ENCODE measurements around the gene KLHL24. TPM values are rescaled to one million over a fixed set of nuclear protein-coding genes. Genes with fewer than 3 reads are reported as not detected.
"Not testable (repeated sequence)": the region's sequence is repeated elsewhere in the genome, so short reads cannot be mapped to it uniquely, and the experiment has no call there.

The KLHL24 gene
- total RNA-seq, 2 experiments from 2014 or later = 8.0 to 9.2 TPM

GRCh38 chr3:183618542-183618941, 16.9 kb upstream of the KLHL24 start:
- CTCF ChIA-PET = interaction anchor here (1.0 kb wide), 1 partner anchor 12 kb away, joined by 3 read pairs; no protein-coding TSS in a partner anchor
- Mint-ChIP-seq H3K4me1 (ENCODE audit: low read depth) (no peaks in the 10 kb centered on the region), H3K27ac (no peak overlapping the region), H3K9me3 (ENCODE audit: insufficient read depth) (no peaks in the 10 kb centered on the region), H3K4me3 (no peak overlapping the region), H3K27me3 (ENCODE audit: low read depth) (peaks cover 8% of the 10 kb centered on the region), H3K36me3 (ENCODE audit: low read depth) (no peaks in the 10 kb centered on the region)
- DNase-seq (no peak), ATAC-seq (no peak)
- POLR2A ChIA-PET = no interaction called here

- POLR2A ChIA-PET = no interaction called here
- no peak for DNase-seq
- peaks cover 3% of the 10 kb centered on the region for H3K27me3 Mint-ChIP-seq (ENCODE audit: low read depth)
These were observed 16.4 kb upstream of the KLHL24 start for GRCh38 chr3:183619010-183619409.

GRCh38 chr3:183619624-183620251, 15.7 kb upstream of the KLHL24 start:
- no peaks in the 10 kb centered on the region for H3K4me1 Mint-ChIP-seq (ENCODE audit: low read depth)
- peaks cover 6% of the 10 kb centered on the region for H3K27me3 Mint-ChIP-seq (ENCODE audit: low read depth)
- CTCF ChIA-PET = interaction anchor here (1.0 kb wide), 1 partner anchor 13 kb away, joined by 3 read pairs; no protein-coding TSS in a partner anchor
- no peaks in the 10 kb centered on the region for H3K36me3 Mint-ChIP-seq (ENCODE audit: low read depth)
- H3K9me3 Mint-ChIP-seq (ENCODE audit: insufficient read depth) = no peaks in the 10 kb centered on the region
- H3K27ac Mint-ChIP-seq = no peak overlapping the region
- H3K4me3 Mint-ChIP-seq = no peak overlapping the region
- DNase-seq (no peak), ATAC-seq (no peak)
- POLR2A ChIA-PET = no interaction called here

More at GRCh38 chr3:183619010-183619409, 16.4 kb upstream of the KLHL24 start:
- Mint-ChIP-seq H3K9me3 (ENCODE audit: insufficient read depth) (no peaks in the 10 kb centered on the region), H3K36me3 (ENCODE audit: low read depth) (no peaks in the 10 kb centered on the region), H3K4me1 (ENCODE audit: low read depth) (no peaks in the 10 kb centered on the region), H3K27ac (no peak overlapping the region), H3K4me3 (no peak overlapping the region)
- CTCF ChIA-PET = interaction anchor here (1.0 kb wide), 1 partner anchor 13 kb away, joined by 3 read pairs; no protein-coding TSS in a partner anchor
- no peak for ATAC-seq

- ChIA-PET POLR2A (no interaction called here), CTCF (no interaction called here)
- no peaks in the 10 kb centered on the region for H3K4me1 Mint-ChIP-seq (ENCODE audit: low read depth)
- DNase-seq (no peak), ATAC-seq (no peak)
- no peak overlapping the region for H3K27ac Mint-ChIP-seq
- H3K4me3 Mint-ChIP-seq = no peak overlapping the region
- H3K27me3 Mint-ChIP-seq (ENCODE audit: low read depth) = peaks cover 6% of the 10 kb centered on the region
- no peaks in the 10 kb centered on the region for H3K36me3 Mint-ChIP-seq (ENCODE audit: low read depth)
- no peaks in the 10 kb centered on the region for H3K9me3 Mint-ChIP-seq (ENCODE audit: insufficient read depth)
These were observed 15.2 kb upstream of the KLHL24 start for GRCh38 chr3:183620252-183620628.

GRCh38 chr3:183622473-183622872, 12.9 kb upstream of the KLHL24 start:
- ATAC-seq; DNase-seq; H3K4me3 Mint-ChIP-seq; H3K27me3 Mint-ChIP-seq (ENCODE audit: low read depth); H3K4me1 Mint-ChIP-seq (ENCODE audit: low read depth); H3K27ac Mint-ChIP-seq; POLR2A ChIA-PET; H3K9me3 Mint-ChIP-seq (ENCODE audit: insufficient read depth); H3K36me3 Mint-ChIP-seq (ENCODE audit: low read depth); CTCF ChIA-PET: not testable (repeated sequence)

GRCh38 chr3:183626877-183627594, 8.4 kb upstream of the KLHL24 start:
- DNase-seq = no peak
- CTCF ChIA-PET = no interaction called here
- Mint-ChIP-seq H3K27ac (no peak overlapping the region), H3K4me3 (no peak overlapping the region), H3K9me3 (ENCODE audit: insufficient read depth) (no peaks in the 10 kb centered on the region), H3K27me3 (ENCODE audit: low read depth) (peaks cover 5% of the 10 kb centered on the region), H3K4me1 (ENCODE audit: low read depth) (no peaks in the 10 kb centered on the region), H3K36me3 (ENCODE audit: low read depth) (no peaks in the 10 kb centered on the region)
- no peak for ATAC-seq
- POLR2A ChIA-PET = no interaction called here

GRCh38 chr3:183629546-183630301, 5.7 kb upstream of the KLHL24 start:
- Mint-ChIP-seq H3K4me1 (ENCODE audit: low read depth) (peaks cover 3% of the 10 kb centered on the region), H3K27ac (no peak overlapping the region), H3K27me3 (ENCODE audit: low read depth) (peaks cover 2% of the 10 kb centered on the region), H3K9me3 (ENCODE audit: insufficient read depth) (no peaks in the 10 kb centered on the region), H3K36me3 (ENCODE audit: low read depth) (no peaks in the 10 kb centered on the region), H3K4me3 (no peak overlapping the region)
- POLR2A ChIA-PET = no interaction called here
- CTCF ChIA-PET = no interaction called here
- no peak for DNase-seq
- no peak for ATAC-seq

GRCh38 chr3:183631715-183632114, 3.7 kb upstream of the KLHL24 start:
- ChIA-PET POLR2A (no interaction called here), CTCF (no interaction called here)
- no peak for ATAC-seq
- H3K27ac Mint-ChIP-seq = no peak overlapping the region
- H3K9me3 Mint-ChIP-seq (ENCODE audit: insufficient read depth) = no peaks in the 10 kb centered on the region
- H3K27me3 Mint-ChIP-seq (ENCODE audit: low read depth) = peaks cover 2% of the 10 kb centered on the region
- H3K4me1 Mint-ChIP-seq (ENCODE audit: low read depth) = peaks cover 9% of the 10 kb centered on the region
- no peaks in the 10 kb centered on the region for H3K36me3 Mint-ChIP-seq (ENCODE audit: low read depth)
- H3K4me3 Mint-ChIP-seq = no peak overlapping the region
- no peak for DNase-seq

- H3K27me3 Mint-ChIP-seq (ENCODE audit: low read depth); CTCF ChIA-PET; H3K4me3 Mint-ChIP-seq; H3K9me3 Mint-ChIP-seq (ENCODE audit: insufficient read depth); H3K27ac Mint-ChIP-seq; DNase-seq; ATAC-seq; H3K36me3 Mint-ChIP-seq (ENCODE audit: low read depth): not testable (repeated sequence)
- H3K4me1 Mint-ChIP-seq (ENCODE audit: low read depth) = peaks cover 18% of the 10 kb centered on the region
- POLR2A ChIA-PET = interaction anchor here (0.5 kb wide), 1 partner anchor 545 kb away, joined by 3 read pairs; no protein-coding TSS in a partner anchor
These were observed 2.7 kb upstream of the KLHL24 start for GRCh38 chr3:183632725-183633124.

GRCh38 chr3:183634707-183635106, 716 bp upstream of the KLHL24 start:
- DNase-seq = no peak

GRCh38 chr3:183635107-183635430, 354 bp upstream of the KLHL24 start:
- ATAC-seq = no peak
- H3K27ac Mint-ChIP-seq = peak overlapping the region; percentile 92
- H3K9me3 Mint-ChIP-seq (ENCODE audit: insufficient read depth) = no peaks in the 10 kb centered on the region
- no peaks in the 10 kb centered on the region for H3K27me3 Mint-ChIP-seq (ENCODE audit: low read depth)
- ChIA-PET CTCF (interaction anchor here (1.0 to 1.5 kb wide), 5 partner anchors 52 to 249 kb away, joined by 3 to 9 read pairs (median 3); partner anchors contain the start of genes KLHL6, PARL and YEATS2), POLR2A (interaction anchor here (0.7 to 5.3 kb wide), 8 partner anchors 29 to 207 kb away, joined by 3 to 47 read pairs (median 3); partner anchors contain the start of genes KLHL6, MCF2L2 and YEATS2)
- H3K36me3 Mint-ChIP-seq (ENCODE audit: low read depth) = no peaks in the 10 kb centered on the region
- H3K4me1 Mint-ChIP-seq (ENCODE audit: low read depth) = peaks cover 25% of the 10 kb centered on the region
- no peak for DNase-seq
- H3K4me3 Mint-ChIP-seq = peak overlapping the region; percentile 90

More at GRCh38 chr3:183634707-183635106, 716 bp upstream of the KLHL24 start:
- ChIA-PET POLR2A (interaction anchor here (0.9 to 5.3 kb wide), 6 partner anchors 43 to 206 kb away, joined by 3 to 47 read pairs (median 6); partner anchors contain the start of genes KLHL6, MCF2L2 and YEATS2), CTCF (interaction anchor here (1.0 to 1.5 kb wide), 6 partner anchors 52 to 250 kb away, joined by 3 to 9 read pairs (median 4); partner anchors contain the start of genes KLHL6, PARL and YEATS2)
- Mint-ChIP-seq H3K4me1 (ENCODE audit: low read depth) (peaks cover 23% of the 10 kb centered on the region), H3K27me3 (ENCODE audit: low read depth) (no peaks in the 10 kb centered on the region), H3K27ac (peak overlapping the region; percentile 92), H3K36me3 (ENCODE audit: low read depth) (no peaks in the 10 kb centered on the region), H3K9me3 (ENCODE audit: insufficient read depth) (no peaks in the 10 kb centered on the region), H3K4me3 (peak overlapping the region; percentile 90)
- ATAC-seq = no peak

All from activated CD8-positive, alpha-beta T cell treated with anti-CD3 and anti-CD28 coated beads, Interleukin-2, amount 10 ng/mL, durations not matched to agents 7 days and 5 days (primary cell).